ENCODE data around the gene CTNNA2. TPM values are rescaled to one million over a fixed set of nuclear protein-coding genes. Genes with fewer than 3 reads are reported as not detected.

Gene CTNNA2
- total and polyA plus RNA-seq, 8 donors, result 0.28 to 5.7 (median 0.44) TPM; not detected in 4

GRCh38 chr2:80469428-80469827 lies 956.6 kb downstream of the CTNNA2 start:
- H3K4me3 ChIP-seq, result no peak overlapping the region
- H3K27me3 ChIP-seq, result no peaks in the 10 kb centered on the region
- peaks cover 0 to 15% (median 0%) of the 10 kb centered on the region in 4 donors for H3K9me3 ChIP-seq
- no peak for DNase-seq
- H3K36me3 ChIP-seq, result no peaks in the 10 kb centered on the region
- intact Hi-C loops (cut with DNase I; ENCODE audit: low total_unique reads), result no loop called here
- no peak overlapping the region for H3K27ac ChIP-seq
- H3K4me1 ChIP-seq, result no peaks in the 10 kb centered on the region
- TF ChIP-seq CTCF (IDR thresholded peaks at IDR 0.05) (no peak), EP300 (IDR thresholded peaks at IDR 0.05) (no peak), POLR2A (IDR thresholded peaks at IDR 0.05) (no peak), POLR2AphosphoS5 (IDR thresholded peaks at IDR 0.05) (no peak)
- 69 to 89% (median 85%) methylated on average over 1 of the region's 1 CpG for WGBS, 5 donors

GRCh38 chr2:80473069-80473468 lies 960.2 kb downstream of the CTNNA2 start:
- intact Hi-C loops (cut with DNase I; ENCODE audit: low total_unique reads), result no loop called here
- no peaks in the 10 kb centered on the region for H3K4me1 ChIP-seq
- no peak for TF ChIP-seq EP300 (IDR thresholded peaks at IDR 0.05)
- no peak for TF ChIP-seq POLR2A (IDR thresholded peaks at IDR 0.05)
- TF ChIP-seq POLR2AphosphoS5 (IDR thresholded peaks at IDR 0.05), result no peak
- no peak for TF ChIP-seq CTCF (IDR thresholded peaks at IDR 0.05)
- no peak overlapping the region for H3K27ac ChIP-seq
- H3K36me3 ChIP-seq, result no peaks in the 10 kb centered on the region
- DNase-seq, result no peak
- no peaks in the 10 kb centered on the region for H3K27me3 ChIP-seq
- peaks cover 0 to 15% (median 0%) of the 10 kb centered on the region in 4 donors for H3K9me3 ChIP-seq
- H3K4me3 ChIP-seq, result no peak overlapping the region
- WGBS, 5 donors, result 68 to 79% (median 76%) methylated on average over 5 of the region's 5 CpGs

DNA sequence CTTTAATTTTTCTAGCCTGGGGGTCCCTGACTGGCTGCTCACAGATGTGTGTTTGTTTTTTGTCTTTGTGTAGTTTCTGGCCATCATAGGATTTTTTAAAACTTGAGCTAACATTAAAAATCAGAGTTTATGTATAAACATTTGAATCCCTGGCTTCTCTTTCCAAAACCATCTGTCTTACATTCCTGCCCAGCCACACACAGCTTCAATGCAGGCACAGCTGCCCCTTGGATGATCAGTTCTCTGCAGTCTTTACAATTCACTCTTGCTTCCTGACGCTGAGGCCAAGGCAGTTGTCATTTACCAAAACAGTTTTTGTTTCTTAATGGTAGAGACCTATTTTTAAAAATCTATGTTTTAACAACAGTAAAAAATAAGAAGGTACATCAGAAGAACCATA lies 960.9 kb downstream of the CTNNA2 start:
- no peaks in the 10 kb centered on the region for H3K36me3 ChIP-seq
- TF ChIP-seq POLR2AphosphoS5 (IDR thresholded peaks at IDR 0.05), result no peak
- no peak for TF ChIP-seq CTCF (IDR thresholded peaks at IDR 0.05)
- TF ChIP-seq EP300 (IDR thresholded peaks at IDR 0.05), result no peak
- TF ChIP-seq POLR2A (IDR thresholded peaks at IDR 0.05), result no peak
- H3K4me3 ChIP-seq, result no peak overlapping the region

DNA sequence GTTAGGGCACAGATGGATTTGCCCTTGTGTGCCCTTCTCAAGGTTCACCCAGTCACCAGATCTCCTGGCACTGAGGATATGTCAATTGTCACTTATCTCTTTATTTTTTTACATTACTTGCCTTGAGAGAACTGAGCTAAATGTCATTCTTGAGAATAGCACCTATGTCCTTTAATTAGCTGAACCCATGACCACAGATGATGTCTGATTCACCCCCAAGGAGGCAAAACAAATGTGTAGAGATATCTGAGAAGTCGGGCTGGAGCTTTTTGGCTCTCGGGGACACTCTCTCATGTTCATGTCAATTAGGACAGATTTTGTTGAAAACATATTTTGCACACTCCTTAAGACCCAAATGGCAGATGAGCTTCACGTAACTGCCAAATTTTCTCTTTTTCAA lies 963.1 kb downstream of the CTNNA2 start:
- TF ChIP-seq EP300 (IDR thresholded peaks at IDR 0.05) (no peak), POLR2AphosphoS5 (IDR thresholded peaks at IDR 0.05) (no peak), CTCF (IDR thresholded peaks at IDR 0.05) (no peak), POLR2A (IDR thresholded peaks at IDR 0.05) (no peak)
- WGBS, 5 donors, result 67 to 89% (median 76%) methylated on average over 3 of the region's 3 CpGs
- H3K36me3 ChIP-seq, result no peaks in the 10 kb centered on the region
- no peaks in the 10 kb centered on the region for H3K27me3 ChIP-seq
- H3K27ac ChIP-seq, result no peak overlapping the region
- intact Hi-C loops (cut with DNase I; ENCODE audit: low total_unique reads), result no loop called here
- DNase-seq, result no peak
- H3K9me3 ChIP-seq, result peaks cover 0 to 6% (median 0%) of the 10 kb centered on the region in 4 donors
- no peaks in the 10 kb centered on the region for H3K4me1 ChIP-seq
- H3K4me3 ChIP-seq, result no peak overlapping the region

More for the DNA sequence above, 960.9 kb downstream of the CTNNA2 start:
- H3K9me3 ChIP-seq, result peaks cover 0 to 15% (median 0%) of the 10 kb centered on the region in 4 donors
- no peak for DNase-seq
- WGBS, 5 donors, result 50 to 71% (median 66%) methylated on average over 1 of the region's 1 CpG
- H3K27ac ChIP-seq, result no peak overlapping the region
- H3K4me1 ChIP-seq, result no peaks in the 10 kb centered on the region
- intact Hi-C loops (cut with DNase I; ENCODE audit: low total_unique reads), result no loop called here
- H3K27me3 ChIP-seq, result no peaks in the 10 kb centered on the region
